Fibroblast of lung (primary cell): Measurements from ENCODE around the gene GMCL2. TPM values are rescaled to one million over a fixed set of nuclear protein-coding genes. Genes with fewer than 3 reads are reported as not detected.

Experiments
- DNase-seq, 2 donors: peaks; one replicate each; pipeline versions ENCODE4 v3.0.0 to v3.0.0-alpha.2; 2010; ENCODE audit warnings: low read depth in 2 of 2
- H2AFZ ChIP-seq: 2 replicates; pipeline ENCODE4 v1.5.1; 2012; ENCODE audit warnings: low read length, control low read depth, inconsistent platforms
- H3K27ac ChIP-seq: 2 replicates; pipeline ENCODE4 v1.5.1; 2011; ENCODE audit warnings: low read length, control low read depth; ENCODE audit not compliant: insufficient read depth
- H3K27me3 ChIP-seq: 2 replicates; pipeline ENCODE4 v1.5.1; 2011; ENCODE audit warnings: mild to moderate bottlenecking, low read length; ENCODE audit not compliant: control insufficient read depth, insufficient read depth
- H3K36me3 ChIP-seq: 2 replicates; pipeline ENCODE4 v1.5.1; 2011; ENCODE audit warnings: low read length; ENCODE audit not compliant: control insufficient read depth, insufficient read depth
- H3K4me1 ChIP-seq: 2 replicates; pipeline ENCODE4 v1.5.1; 2011; ENCODE audit warnings: low read length; ENCODE audit not compliant: control insufficient read depth, insufficient read depth; ENCODE audit errors: extremely low read depth
- H3K4me2 ChIP-seq: 2 replicates; pipeline ENCODE4 v1.5.1; 2011; ENCODE audit warnings: low read length, control low read depth; ENCODE audit not compliant: insufficient read depth; ENCODE audit errors: extremely low read depth
- H3K4me3 ChIP-seq, 4 experiments: fragments of 200-600 bp in 1 of 4; sonication (generic) in 1 of 4; replicated peaks in 1 of 4; 2 replicates each; pipeline ENCODE4 v1.5.1; 2011 to 2016; ENCODE audit warnings: low read length in 4 of 4, low read depth in 3 of 4, mild to moderate bottlenecking in 3 of 4, control low read depth in 2 of 4, inconsistent platforms in 1 of 4, mixed read lengths in 1 of 4; ENCODE audit not compliant: insufficient read depth in 1 of 4; ENCODE audit errors: control extremely low read depth in 1 of 4
- H3K79me2 ChIP-seq: 2 replicates; pipeline ENCODE4 v1.5.1; 2012; ENCODE audit warnings: mild to moderate bottlenecking, low read length, inconsistent platforms; ENCODE audit not compliant: control insufficient read depth, insufficient read depth
- H3K9ac ChIP-seq: 2 replicates; pipeline ENCODE4 v1.5.1; 2011; ENCODE audit warnings: mild to moderate bottlenecking, low read length, control low read depth; ENCODE audit not compliant: insufficient read depth
- H3K9me3 ChIP-seq: 2 replicates; pipeline ENCODE4 v1.5.1; 2012; ENCODE audit warnings: low read depth, low read length; ENCODE audit not compliant: control insufficient read depth, insufficient read depth
- H4K20me1 ChIP-seq: 2 replicates; pipeline ENCODE4 v1.5.1; 2011; ENCODE audit warnings: low read length; ENCODE audit not compliant: control insufficient read depth, insufficient read depth; ENCODE audit errors: extremely low read depth
- EZH2 ChIP-seq: IDR thresholded peaks from 2 replicates; pipeline ENCODE4 v1.5.1; 2012; ENCODE audit warnings: low read length, control low read depth, mild to moderate bottlenecking; ENCODE audit errors: missing control alignments
- polyA plus RNA-seq, 2 donors: library from polyadenylated mRNA; depleted of rRNA in 1 of 2; stranded (reverse) in 1 of 2; unstranded in 1 of 2; fragments of >200 nt; gene quantifications; 2 replicates each; pipeline ENCODE4 v1.2.1, GENCODE V29; 2011 to 2012; ENCODE audit warnings: missing spikeins in 1 of 2
- total RNA-seq: library from RNA; depleted of rRNA; stranded (reverse); fragments of >200 nt; gene quantifications from 2 replicates; pipeline ENCODE4 v1.2.1, GENCODE V29; 2014
- TF ChIP-seq, protein P1 (sequence below), 2 donors: IDR thresholded peaks in 1 of 2; conservative IDR thresholded peaks in 1 of 2; 1 replicate in 1 of 2; 2 replicates in 1 of 2; pipeline ENCODE4 v1.5.1; 2011 to 2012; ENCODE audit warnings: low read length in 2 of 2, control low read depth in 1 of 2, inconsistent platforms in 1 of 2, low read depth in 1 of 2, mild to moderate bottlenecking in 1 of 2

The GMCL2 gene
- total and polyA plus RNA-seq, 2 donors (not counting 1 experiment from before 2014, with no cell fraction given) = under 0.01 TPM; not detected in 1

DNA sequence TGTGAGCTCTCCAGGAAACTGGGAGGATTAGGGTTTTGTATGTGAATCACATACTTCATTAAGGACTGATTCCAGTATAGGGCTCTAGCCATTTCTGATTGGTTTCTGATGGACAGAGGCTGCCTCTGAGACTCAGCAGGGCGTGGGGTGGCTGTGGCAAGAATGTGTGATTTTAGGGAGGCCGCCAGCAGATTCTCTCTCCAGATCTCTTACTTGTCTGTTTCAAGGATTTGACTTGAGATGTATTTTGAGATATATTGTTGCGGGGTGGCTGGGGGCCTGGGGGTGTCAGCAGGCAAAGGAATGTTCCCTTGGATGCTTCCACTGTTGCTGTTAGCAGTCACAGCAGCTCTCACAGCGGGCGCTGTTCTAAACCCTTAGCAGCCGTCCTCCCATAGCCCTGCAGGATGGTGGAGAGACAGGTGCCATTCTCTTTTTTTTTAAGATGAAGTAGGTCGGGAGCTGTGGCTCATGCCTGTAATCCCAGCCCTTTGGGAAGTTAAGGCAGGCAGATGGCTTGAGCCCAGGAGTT, 9.2 kb upstream of the GMCL2 start:
- Histone ChIP-seq H3K9me3 (no peaks in the 10 kb centered on the region), H3K4me1 (no peaks in the 10 kb centered on the region), H3K79me2 (no peaks in the 10 kb centered on the region), H3K27me3 (peaks cover 13% of the 10 kb centered on the region), H3K9ac (no peak overlapping the region), H3K27ac (no peak overlapping the region), H3K4me2 (no peak overlapping the region), H4K20me1 (no peaks in the 10 kb centered on the region), H3K36me3 (no peaks in the 10 kb centered on the region), H2AFZ (no peak overlapping the region), H3K4me3 (no peak overlapping the region)
- TF ChIP-seq, protein P1, sequence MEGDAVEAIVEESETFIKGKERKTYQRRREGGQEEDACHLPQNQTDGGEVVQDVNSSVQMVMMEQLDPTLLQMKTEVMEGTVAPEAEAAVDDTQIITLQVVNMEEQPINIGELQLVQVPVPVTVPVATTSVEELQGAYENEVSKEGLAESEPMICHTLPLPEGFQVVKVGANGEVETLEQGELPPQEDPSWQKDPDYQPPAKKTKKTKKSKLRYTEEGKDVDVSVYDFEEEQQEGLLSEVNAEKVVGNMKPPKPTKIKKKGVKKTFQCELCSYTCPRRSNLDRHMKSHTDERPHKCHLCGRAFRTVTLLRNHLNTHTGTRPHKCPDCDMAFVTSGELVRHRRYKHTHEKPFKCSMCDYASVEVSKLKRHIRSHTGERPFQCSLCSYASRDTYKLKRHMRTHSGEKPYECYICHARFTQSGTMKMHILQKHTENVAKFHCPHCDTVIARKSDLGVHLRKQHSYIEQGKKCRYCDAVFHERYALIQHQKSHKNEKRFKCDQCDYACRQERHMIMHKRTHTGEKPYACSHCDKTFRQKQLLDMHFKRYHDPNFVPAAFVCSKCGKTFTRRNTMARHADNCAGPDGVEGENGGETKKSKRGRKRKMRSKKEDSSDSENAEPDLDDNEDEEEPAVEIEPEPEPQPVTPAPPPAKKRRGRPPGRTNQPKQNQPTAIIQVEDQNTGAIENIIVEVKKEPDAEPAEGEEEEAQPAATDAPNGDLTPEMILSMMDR (conservative IDR thresholded peaks at IDR 0.05 in 1 of 2, IDR thresholded peaks at IDR 0.05 in 1 of 2; ENCODE audit: low read depth in 1 of 2, low read length in 2 of 2) = no peak
- TF ChIP-seq EZH2 = no peak
- no peak for DNase-seq

DNA sequence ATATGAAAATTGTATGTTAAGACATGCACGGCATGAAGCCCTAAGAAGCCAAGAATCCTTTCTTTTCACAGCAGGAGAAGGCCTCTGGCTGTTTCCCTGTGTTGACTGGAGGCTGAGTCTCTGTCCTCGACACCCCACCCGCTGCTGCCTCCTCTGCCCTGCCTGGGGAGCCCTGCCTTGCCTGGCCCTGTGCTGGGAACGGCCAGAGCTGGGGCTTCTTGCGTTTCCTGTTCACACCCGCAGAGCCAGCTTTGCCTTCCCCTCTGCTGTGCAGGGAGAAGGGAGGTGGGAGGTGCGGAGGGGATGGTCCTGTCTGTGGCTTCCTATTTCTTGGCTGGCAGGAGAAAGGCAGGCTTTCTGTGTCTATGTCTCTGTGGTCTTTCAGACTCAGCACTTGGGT, 6.9 kb upstream of the GMCL2 start:
- H2AFZ ChIP-seq = no peak overlapping the region
- H3K4me2 ChIP-seq = no peak overlapping the region
- no peaks in the 10 kb centered on the region for H3K4me1 ChIP-seq
- H3K4me3 ChIP-seq = no peak overlapping the region
- no peak for TF ChIP-seq EZH2
- TF ChIP-seq, protein P1 (conservative IDR thresholded peaks at IDR 0.05 in 1 of 2, IDR thresholded peaks at IDR 0.05 in 1 of 2; ENCODE audit: low read depth in 1 of 2, low read length in 2 of 2) = no peak
- H3K27ac ChIP-seq = no peak overlapping the region
- DNase-seq = no peak
- no peak overlapping the region for H3K9ac ChIP-seq
- H3K27me3 ChIP-seq = peaks cover 13% of the 10 kb centered on the region
- no peaks in the 10 kb centered on the region for H3K9me3 ChIP-seq
- no peaks in the 10 kb centered on the region for H4K20me1 ChIP-seq
- no peaks in the 10 kb centered on the region for H3K79me2 ChIP-seq
- no peaks in the 10 kb centered on the region for H3K36me3 ChIP-seq

DNA sequence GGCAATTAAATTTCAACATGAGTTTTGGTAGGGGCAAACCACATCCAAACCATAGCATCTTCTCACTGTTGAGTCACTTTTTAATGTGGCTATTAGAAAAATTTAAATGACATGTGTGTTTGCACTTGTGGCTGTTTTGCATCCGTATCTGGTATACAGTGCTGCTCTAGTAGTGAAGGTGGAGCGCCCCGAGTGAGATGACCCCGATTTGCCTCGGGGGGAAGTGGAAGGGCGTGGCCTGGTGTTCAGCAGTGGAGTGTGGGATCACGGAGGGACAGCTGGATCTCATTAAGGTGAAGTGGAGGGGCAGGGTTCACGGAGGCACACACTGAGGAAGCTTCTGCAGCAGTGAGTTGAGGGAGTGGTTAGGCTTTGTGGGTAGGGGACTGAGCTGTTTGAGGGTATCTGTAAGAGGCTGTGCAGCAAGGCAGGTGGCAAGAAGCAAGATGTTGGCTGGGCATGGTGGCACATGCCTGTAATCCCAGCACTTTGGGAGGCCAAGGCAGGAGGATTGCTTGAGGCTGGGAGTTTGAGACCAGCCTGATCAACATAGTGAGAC, 6.2 kb upstream of the GMCL2 start:
- DNase-seq = no peak
- Histone ChIP-seq H3K27ac (no peak overlapping the region), H3K4me3 (no peak overlapping the region), H2AFZ (no peak overlapping the region), H3K9ac (no peak overlapping the region), H3K4me2 (no peak overlapping the region), H3K27me3 (peaks cover 13% of the 10 kb centered on the region), H3K79me2 (no peaks in the 10 kb centered on the region), H3K9me3 (no peaks in the 10 kb centered on the region), H3K4me1 (no peaks in the 10 kb centered on the region), H3K36me3 (no peaks in the 10 kb centered on the region), H4K20me1 (no peaks in the 10 kb centered on the region)
- no peak for TF ChIP-seq EZH2
